ENCODE results near the gene SULT1C4.

The SULT1C4 gene

GRCh38 chr2:108396845-108397244 is 19.1 kb downstream of the SULT1C4 start:
- H3K27ac ChIP-seq (replicated peaks): no peak overlapping the region
- no peak for DNase-seq (ENCODE audit: low read depth in 1 of 2, low spot score in 1 of 2)
- no peaks in the 10 kb centered on the region for H3K27me3 ChIP-seq (ENCODE audit: insufficient read depth, poor library complexity, severe bottlenecking)
- no peak overlapping the region for H3K4me3 ChIP-seq (replicated peaks; ENCODE audit: insufficient read depth, low read length)
- TF ChIP-seq REST (IDR thresholded peaks at IDR 0.05; ENCODE audit: insufficient replicate concordance, low read depth): no peak

- Histone ChIP-seq H3K27ac (replicated peaks) (no peak overlapping the region), H3K4me3 (replicated peaks; ENCODE audit: insufficient read depth, low read length) (no peak overlapping the region), H3K27me3 (ENCODE audit: insufficient read depth, poor library complexity, severe bottlenecking) (no peaks in the 10 kb centered on the region)
- TF ChIP-seq CTCF (IDR thresholded peaks at IDR 0.05; ENCODE audit: insufficient read depth, low read length) (no peak), POLR2AphosphoS5 (IDR thresholded peaks at IDR 0.05; ENCODE audit: low read depth) (no peak), GABPA (IDR thresholded peaks at IDR 0.05; ENCODE audit: low read depth) (no peak), SPI1 (IDR thresholded peaks at IDR 0.05; ENCODE audit: borderline replicate concordance, low read depth) (no peak), REST (IDR thresholded peaks at IDR 0.05; ENCODE audit: insufficient replicate concordance, low read depth) (no peak)
- no peak for DNase-seq (ENCODE audit: low read depth in 1 of 2, low spot score in 1 of 2)
These were observed 21.7 kb downstream of the SULT1C4 start for GRCh38 chr2:108399479-108399878.

- H3K27ac ChIP-seq (replicated peaks): no peak overlapping the region
- TF ChIP-seq SPI1 (IDR thresholded peaks at IDR 0.05; ENCODE audit: borderline replicate concordance, low read depth): no peak
- TF ChIP-seq CTCF (IDR thresholded peaks at IDR 0.05; ENCODE audit: insufficient read depth, low read length): no peak
- no peak for TF ChIP-seq REST (IDR thresholded peaks at IDR 0.05; ENCODE audit: insufficient replicate concordance, low read depth)
- no peak for TF ChIP-seq GABPA (IDR thresholded peaks at IDR 0.05; ENCODE audit: low read depth)
- no peak for DNase-seq (ENCODE audit: low read depth in 1 of 2, low spot score in 1 of 2)
- no peak overlapping the region for H3K4me3 ChIP-seq (replicated peaks; ENCODE audit: insufficient read depth, low read length)
- H3K27me3 ChIP-seq (ENCODE audit: insufficient read depth, poor library complexity, severe bottlenecking): no peaks in the 10 kb centered on the region
These were observed 24.0 kb downstream of the SULT1C4 start for GRCh38 chr2:108401800-108402199.

GRCh38 chr2:108403494-108403893 is 25.7 kb downstream of the SULT1C4 start:
- TF ChIP-seq REST (IDR thresholded peaks at IDR 0.05; ENCODE audit: insufficient replicate concordance, low read depth) (no peak), CTCF (IDR thresholded peaks at IDR 0.05; ENCODE audit: insufficient read depth, low read length) (no peak), GABPA (IDR thresholded peaks at IDR 0.05; ENCODE audit: low read depth) (no peak), POLR2AphosphoS5 (IDR thresholded peaks at IDR 0.05; ENCODE audit: low read depth) (no peak), SPI1 (IDR thresholded peaks at IDR 0.05; ENCODE audit: borderline replicate concordance, low read depth) (no peak)
- no peak overlapping the region for H3K4me3 ChIP-seq (replicated peaks; ENCODE audit: insufficient read depth, low read length)
- no peak for DNase-seq (ENCODE audit: low read depth in 1 of 2, low spot score in 1 of 2)
- no peak overlapping the region for H3K27ac ChIP-seq (replicated peaks)
- H3K27me3 ChIP-seq (ENCODE audit: insufficient read depth, poor library complexity, severe bottlenecking): no peaks in the 10 kb centered on the region

All from HL-60 (cell line).